HCT116 (cell line): ENCODE data around the gene DPH3. TPM values are rescaled to one million over a fixed set of nuclear protein-coding genes. Genes with fewer than 3 reads are reported as not detected.

Experiments used
- ATAC-seq: fragments of 200-7000 bp; cut with Tn5 transposase; 2 replicates; pipeline ENCODE4 v1.9.1; 2020; ENCODE audit warnings: mild to moderate bottlenecking, moderate library complexity
- BruUV-seq: library from RNA; stranded (reverse); fragments of 400-500 nt; replicated peaks from 2 replicates; lab custom pipeline; 2021; lab: Mats Ljungman, UMichigan
- CTCF ChIA-PET: fragments of 300-600 bp; sonication (Branson Sonifier 250); formaldehyde crosslinking; loops from one replicate; lab custom pipeline; 2021; ENCODE audit warnings: antibody characterized with exemption; lab: Charles Lee
- POLR2A ChIA-PET: fragments of 300-600, 350-600 bp; sonication (Branson Sonifier 250); formaldehyde crosslinking; loops from one replicate; lab custom pipeline; 2021; ENCODE audit warnings: antibody characterized with exemption; lab: Charles Lee
- RAD21 ChIA-PET, 2 experiments: fragments of 300-600 bp; sonication (Branson Sonifier 250); formaldehyde crosslinking; loops; one replicate each; lab custom pipeline; 2023; ENCODE audit warnings: low total read pairs in 2 of 2; ENCODE audit not compliant: uncharacterized antibody in 2 of 2, unreplicated experiment in 2 of 2, low non-redundant PET in 1 of 2; lab: Charles Lee
- DNase-seq: peaks from one replicate; pipeline ENCODE4 v3.0.0-alpha.2; 2010; ENCODE audit warnings: low read depth, low spot score
- H2AFZ ChIP-seq: fragments of 200-600 bp; shearing (Covaris generic), sonication (generic); 2 replicates; pipeline ENCODE4 v1.6.1; 2017; ENCODE audit warnings: low read depth, mixed run types, mixed read lengths, antibody characterized with exemption, low read length; ENCODE audit not compliant: poor library complexity, severe bottlenecking
- H3K27ac ChIP-seq: 2 replicates; pipeline ENCODE4 v1.5.1; 2012; ENCODE audit warnings: low read depth, low read length
- H3K27me3 ChIP-seq: fragments of 200-600 bp; sonication (generic); 2 replicates; pipeline ENCODE4 v1.6.1; 2016; ENCODE audit warnings: mixed run types, low read length, mixed read lengths; ENCODE audit not compliant: insufficient read depth
- H3K36me3 ChIP-seq, 2 experiments: fragments of 200-500 bp in 1 of 2; fragments of 200-600 bp in 1 of 2; sonication (Bioruptor generic) in 1 of 2; sonication (generic) in 1 of 2; 2 replicates each; pipeline versions ENCODE4 v1.5.1 to v1.6.1; 2014 to 2016; ENCODE audit warnings: low read length in 2 of 2, inconsistent platforms in 1 of 2, mixed read lengths in 1 of 2, mixed run types in 1 of 2; ENCODE audit not compliant: insufficient read depth in 2 of 2, control insufficient read depth in 1 of 2
- H3K4me1 ChIP-seq, 2 experiments: fragments of 200-600 bp in 1 of 2; sonication (generic) in 1 of 2; 2 replicates each; pipeline versions ENCODE4 v1.5.1 to v1.6.1; 2012 to 2017; ENCODE audit warnings: low read length in 2 of 2, inconsistent platforms in 1 of 2, mild to moderate bottlenecking in 1 of 2, mixed read lengths in 1 of 2, mixed run types in 1 of 2, moderate library complexity in 1 of 2; ENCODE audit not compliant: insufficient read depth in 2 of 2, control insufficient read depth in 1 of 2
- H3K4me2 ChIP-seq: fragments of 200-600 bp; sonication (generic); 2 replicates; pipeline ENCODE4 v1.6.1; 2017; ENCODE audit warnings: mixed run types, low read length, mixed read lengths
- H3K4me3 ChIP-seq, 2 experiments: fragments of 200-600 bp in 1 of 2; sonication (generic) in 1 of 2; replicated peaks in 1 of 2; 2 replicates each; pipeline ENCODE4 v1.5.1; 2011 to 2016; ENCODE audit warnings: low read length in 2 of 2, control low read depth in 1 of 2, low read depth in 1 of 2, mild to moderate bottlenecking in 1 of 2, mixed read lengths in 1 of 2, mixed run types in 1 of 2
- H3K79me2 ChIP-seq: fragments of 200-600 bp; sonication (generic); 2 replicates; pipeline ENCODE4 v1.6.1; 2017; ENCODE audit warnings: mild to moderate bottlenecking, mixed run types, low read length, moderate library complexity, mixed read lengths; ENCODE audit not compliant: insufficient read depth
- H3K9ac ChIP-seq: fragments of 200-600 bp; sonication (generic); 2 replicates; pipeline ENCODE4 v1.6.1; 2016; ENCODE audit warnings: low read length, mixed read lengths
- H3K9me2 ChIP-seq: fragments of 200-600 bp; sonication (generic), shearing (Covaris generic); 2 replicates; pipeline ENCODE4 v1.6.1; 2017; ENCODE audit warnings: mixed run types, mild to moderate bottlenecking, moderate library complexity; ENCODE audit not compliant: insufficient read depth
- H3K9me3 ChIP-seq, 2 experiments: fragments of 200-500 bp in 1 of 2; fragments of 200-600 bp in 1 of 2; sonication (Bioruptor generic) in 1 of 2; sonication (generic) in 1 of 2; 2 replicates each; pipeline ENCODE4 v1.6.1; 2014 to 2017; ENCODE audit warnings: low read length in 2 of 2, mixed read lengths in 2 of 2, inconsistent platforms in 1 of 2, low read depth in 1 of 2, mild to moderate bottlenecking in 1 of 2, mixed run types in 1 of 2, moderate library complexity in 1 of 2; ENCODE audit not compliant: control insufficient read depth in 1 of 2, insufficient read depth in 1 of 2
- H4K20me1 ChIP-seq: fragments of 200-600 bp; sonication (generic), shearing (Covaris generic); 2 replicates; pipeline ENCODE4 v1.6.1; 2017; ENCODE audit warnings: mixed run types, mild to moderate bottlenecking, moderate library complexity; ENCODE audit not compliant: insufficient read depth
- EGR1 ChIP-seq: IDR thresholded peaks from 2 replicates; pipeline ENCODE4 v1.6.1; 2012; ENCODE audit warnings: low read depth
- ELF1 ChIP-seq: IDR thresholded peaks from 2 replicates; pipeline ENCODE4 v1.6.1; 2012; ENCODE audit warnings: low read depth, borderline replicate concordance
- EZH2 ChIP-seq: fragments of 200-600 bp; sonication (generic); IDR thresholded peaks from 2 replicates; pipeline ENCODE4 v1.6.1; 2017; ENCODE audit warnings: antibody characterized with exemption, mixed run types
- EZH2phosphoT487 ChIP-seq: fragments of 200-600 bp; IDR thresholded peaks from 2 replicates; pipeline ENCODE4 v1.6.1; 2018; ENCODE audit warnings: antibody characterized with exemption, borderline replicate concordance
- FOSL1 ChIP-seq: IDR thresholded peaks from 2 replicates; pipeline ENCODE4 v1.6.1; 2012; ENCODE audit warnings: low read depth
- JUND ChIP-seq: IDR thresholded peaks from 2 replicates; pipeline ENCODE4 v1.6.1; 2012
- POLR2A ChIP-seq: IDR thresholded peaks from 2 replicates; pipeline ENCODE4 v1.7.0; 2011; ENCODE audit warnings: borderline replicate concordance; ENCODE audit not compliant: insufficient read depth, insufficient read length; ENCODE audit errors: extremely low read depth
- RAD21 ChIP-seq: IDR thresholded peaks from 2 replicates; pipeline ENCODE4 v1.6.1; 2012; ENCODE audit warnings: low read depth, mild to moderate bottlenecking
- SP1 ChIP-seq: IDR thresholded peaks from 2 replicates; pipeline ENCODE4 v1.6.1; 2012; ENCODE audit warnings: low read depth
- SRF ChIP-seq: IDR thresholded peaks from 2 replicates; pipeline ENCODE4 v1.6.1; 2012; ENCODE audit warnings: low read depth
- TCF7L2 ChIP-seq: IDR thresholded peaks from 2 replicates; pipeline ENCODE4 v1.7.0; 2011; ENCODE audit warnings: borderline replicate concordance, inconsistent platforms; ENCODE audit not compliant: insufficient read depth, insufficient read length; ENCODE audit errors: extremely low read depth
- YY1 ChIP-seq: IDR thresholded peaks from 2 replicates; pipeline ENCODE4 v1.6.1; 2011; ENCODE audit warnings: low read length, low read depth, moderate library complexity, mild to moderate bottlenecking; ENCODE audit not compliant: insufficient replicate concordance; ENCODE audit errors: extremely low read depth
- ZNF274 ChIP-seq: fragments of 200-500 bp; sonication (Bioruptor generic); IDR thresholded peaks from 2 replicates; pipeline ENCODE4 v1.6.1; 2014; ENCODE audit warnings: mild to moderate bottlenecking, low read depth, low read length, inconsistent platforms
- intact Hi-C: fragments of 100-400 bp; cut with micrococcal nuclease; formaldehyde crosslinking; loops from 2 replicates; pipeline ENCODE4 v1.10.0; 2022
- total RNA-seq: library from RNA; stranded (reverse); gene quantifications from one replicate; pipeline ENCODE4 v1.2.1, GENCODE V29; 2021; ENCODE audit not compliant: unreplicated experiment
- TF ChIP-seq, protein P1 (sequence below): IDR thresholded peaks from 2 replicates; pipeline ENCODE4 v1.6.1; 2012
- TF ChIP-seq, protein P2 (sequence below): IDR thresholded peaks from 2 replicates; pipeline ENCODE4 v1.6.1; 2012; ENCODE audit warnings: low read depth
- TF ChIP-seq, protein P3 (sequence below): IDR thresholded peaks from 2 replicates; pipeline ENCODE4 v1.6.1; 2011; ENCODE audit warnings: mild to moderate bottlenecking, low read length, moderate library complexity; ENCODE audit not compliant: insufficient replicate concordance; ENCODE audit errors: extremely low read depth
- TF ChIP-seq, protein P4 (sequence below), 3 experiments: fragments of 200-600 bp in 1 of 3; sonication (generic) in 1 of 3; IDR thresholded peaks in 2 of 3; conservative IDR thresholded peaks in 1 of 3; 2 replicates each; pipeline ENCODE4 v1.5.1; 2012 to 2017; ENCODE audit warnings: low read depth in 2 of 3, low read length in 2 of 3, antibody characterized with exemption in 1 of 3, borderline replicate concordance in 1 of 3, control low read depth in 1 of 3, mild to moderate bottlenecking in 1 of 3, mixed read lengths in 1 of 3, mixed run types in 1 of 3, moderate library complexity in 1 of 3; ENCODE audit not compliant: insufficient read depth in 1 of 3

DPH3 gene
- total RNA-seq, 1 experiment from 2014 or later: 13.8 TPM

DNA sequence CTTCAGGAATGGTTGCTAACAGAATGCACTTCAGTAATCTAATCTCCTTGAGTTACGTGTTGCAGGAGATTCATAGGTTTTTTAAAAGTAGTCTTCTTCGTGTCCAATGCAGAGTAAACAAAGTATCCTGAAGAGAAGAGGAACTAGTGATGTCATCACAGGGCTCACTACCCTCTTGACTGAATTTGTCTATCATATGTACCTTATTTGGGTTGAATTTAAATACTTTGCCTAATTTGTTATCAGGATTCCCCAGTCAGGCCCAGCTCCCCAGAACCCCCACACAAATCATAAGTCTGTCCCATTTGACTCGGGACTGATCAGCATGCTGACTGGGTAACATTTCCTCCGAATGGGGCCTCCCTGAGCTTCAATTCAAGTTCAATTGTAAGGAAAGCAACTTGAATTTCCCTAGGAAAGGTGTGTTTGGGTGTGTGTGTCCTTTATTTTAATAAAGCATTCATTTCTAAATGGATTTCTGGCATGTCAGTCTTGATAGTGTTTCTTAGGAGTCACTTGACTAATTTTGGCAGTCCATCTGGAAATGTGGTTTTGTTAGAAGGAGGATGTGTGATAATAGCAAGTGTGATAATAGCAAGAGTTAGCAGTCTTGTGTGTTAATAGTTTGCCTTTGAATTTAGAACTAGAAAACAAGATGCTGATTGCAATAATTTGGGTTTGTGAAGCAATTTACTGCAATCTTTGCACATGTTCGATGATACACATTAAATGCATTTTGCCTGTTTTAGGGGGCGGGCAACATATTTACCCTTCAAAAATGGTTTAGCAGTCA lies 22.2 kb upstream of the DPH3 start:
- RAD21 ChIA-PET: no interaction called here
- H3K27ac ChIP-seq: no peak overlapping the region
- H3K36me3 ChIP-seq: peaks cover 4 to 10% of the 10 kb centered on the region in 2 experiments; a peak in 2 of 4 replicates
- H3K9me3 ChIP-seq: no peaks in the 10 kb centered on the region
- H3K9me2 ChIP-seq: no peaks in the 10 kb centered on the region
- no peak overlapping the region for H3K4me3 ChIP-seq
- TF ChIP-seq ZNF274 (no peak), EGR1 (no peak), SP1 (no peak), TCF7L2 (no peak), RAD21 (no peak), EZH2 (no peak), EZH2phosphoT487 (no peak), POLR2A (no peak), FOSL1 (no peak), JUND (no peak), ELF1 (no peak), YY1 (no peak), SRF (no peak)
- TF ChIP-seq, protein P1, sequence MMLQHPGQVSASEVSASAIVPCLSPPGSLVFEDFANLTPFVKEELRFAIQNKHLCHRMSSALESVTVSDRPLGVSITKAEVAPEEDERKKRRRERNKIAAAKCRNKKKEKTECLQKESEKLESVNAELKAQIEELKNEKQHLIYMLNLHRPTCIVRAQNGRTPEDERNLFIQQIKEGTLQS: no peak
- TF ChIP-seq, protein P2, sequence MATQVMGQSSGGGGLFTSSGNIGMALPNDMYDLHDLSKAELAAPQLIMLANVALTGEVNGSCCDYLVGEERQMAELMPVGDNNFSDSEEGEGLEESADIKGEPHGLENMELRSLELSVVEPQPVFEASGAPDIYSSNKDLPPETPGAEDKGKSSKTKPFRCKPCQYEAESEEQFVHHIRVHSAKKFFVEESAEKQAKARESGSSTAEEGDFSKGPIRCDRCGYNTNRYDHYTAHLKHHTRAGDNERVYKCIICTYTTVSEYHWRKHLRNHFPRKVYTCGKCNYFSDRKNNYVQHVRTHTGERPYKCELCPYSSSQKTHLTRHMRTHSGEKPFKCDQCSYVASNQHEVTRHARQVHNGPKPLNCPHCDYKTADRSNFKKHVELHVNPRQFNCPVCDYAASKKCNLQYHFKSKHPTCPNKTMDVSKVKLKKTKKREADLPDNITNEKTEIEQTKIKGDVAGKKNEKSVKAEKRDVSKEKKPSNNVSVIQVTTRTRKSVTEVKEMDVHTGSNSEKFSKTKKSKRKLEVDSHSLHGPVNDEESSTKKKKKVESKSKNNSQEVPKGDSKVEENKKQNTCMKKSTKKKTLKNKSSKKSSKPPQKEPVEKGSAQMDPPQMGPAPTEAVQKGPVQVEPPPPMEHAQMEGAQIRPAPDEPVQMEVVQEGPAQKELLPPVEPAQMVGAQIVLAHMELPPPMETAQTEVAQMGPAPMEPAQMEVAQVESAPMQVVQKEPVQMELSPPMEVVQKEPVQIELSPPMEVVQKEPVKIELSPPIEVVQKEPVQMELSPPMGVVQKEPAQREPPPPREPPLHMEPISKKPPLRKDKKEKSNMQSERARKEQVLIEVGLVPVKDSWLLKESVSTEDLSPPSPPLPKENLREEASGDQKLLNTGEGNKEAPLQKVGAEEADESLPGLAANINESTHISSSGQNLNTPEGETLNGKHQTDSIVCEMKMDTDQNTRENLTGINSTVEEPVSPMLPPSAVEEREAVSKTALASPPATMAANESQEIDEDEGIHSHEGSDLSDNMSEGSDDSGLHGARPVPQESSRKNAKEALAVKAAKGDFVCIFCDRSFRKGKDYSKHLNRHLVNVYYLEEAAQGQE: no peak
- TF ChIP-seq, protein P3, sequence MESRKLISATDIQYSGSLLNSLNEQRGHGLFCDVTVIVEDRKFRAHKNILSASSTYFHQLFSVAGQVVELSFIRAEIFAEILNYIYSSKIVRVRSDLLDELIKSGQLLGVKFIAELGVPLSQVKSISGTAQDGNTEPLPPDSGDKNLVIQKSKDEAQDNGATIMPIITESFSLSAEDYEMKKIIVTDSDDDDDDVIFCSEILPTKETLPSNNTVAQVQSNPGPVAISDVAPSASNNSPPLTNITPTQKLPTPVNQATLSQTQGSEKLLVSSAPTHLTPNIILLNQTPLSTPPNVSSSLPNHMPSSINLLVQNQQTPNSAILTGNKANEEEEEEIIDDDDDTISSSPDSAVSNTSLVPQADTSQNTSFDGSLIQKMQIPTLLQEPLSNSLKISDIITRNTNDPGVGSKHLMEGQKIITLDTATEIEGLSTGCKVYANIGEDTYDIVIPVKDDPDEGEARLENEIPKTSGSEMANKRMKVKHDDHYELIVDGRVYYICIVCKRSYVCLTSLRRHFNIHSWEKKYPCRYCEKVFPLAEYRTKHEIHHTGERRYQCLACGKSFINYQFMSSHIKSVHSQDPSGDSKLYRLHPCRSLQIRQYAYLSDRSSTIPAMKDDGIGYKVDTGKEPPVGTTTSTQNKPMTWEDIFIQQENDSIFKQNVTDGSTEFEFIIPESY: no peak
- TF ChIP-seq, protein P4, sequence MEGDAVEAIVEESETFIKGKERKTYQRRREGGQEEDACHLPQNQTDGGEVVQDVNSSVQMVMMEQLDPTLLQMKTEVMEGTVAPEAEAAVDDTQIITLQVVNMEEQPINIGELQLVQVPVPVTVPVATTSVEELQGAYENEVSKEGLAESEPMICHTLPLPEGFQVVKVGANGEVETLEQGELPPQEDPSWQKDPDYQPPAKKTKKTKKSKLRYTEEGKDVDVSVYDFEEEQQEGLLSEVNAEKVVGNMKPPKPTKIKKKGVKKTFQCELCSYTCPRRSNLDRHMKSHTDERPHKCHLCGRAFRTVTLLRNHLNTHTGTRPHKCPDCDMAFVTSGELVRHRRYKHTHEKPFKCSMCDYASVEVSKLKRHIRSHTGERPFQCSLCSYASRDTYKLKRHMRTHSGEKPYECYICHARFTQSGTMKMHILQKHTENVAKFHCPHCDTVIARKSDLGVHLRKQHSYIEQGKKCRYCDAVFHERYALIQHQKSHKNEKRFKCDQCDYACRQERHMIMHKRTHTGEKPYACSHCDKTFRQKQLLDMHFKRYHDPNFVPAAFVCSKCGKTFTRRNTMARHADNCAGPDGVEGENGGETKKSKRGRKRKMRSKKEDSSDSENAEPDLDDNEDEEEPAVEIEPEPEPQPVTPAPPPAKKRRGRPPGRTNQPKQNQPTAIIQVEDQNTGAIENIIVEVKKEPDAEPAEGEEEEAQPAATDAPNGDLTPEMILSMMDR (IDR thresholded peaks at IDR 0.05 in 2 of 3, conservative IDR thresholded peaks at IDR 0.05 in 1 of 3; ENCODE audit: borderline replicate concordance in 1 of 3, insufficient read depth in 1 of 3, low read depth in 2 of 3, low read length in 2 of 3): no peak
- no TSS peak for BruUV-seq
- intact Hi-C loops: no loop called here
- H3K79me2 ChIP-seq: no peaks in the 10 kb centered on the region
- no peak overlapping the region for H3K9ac ChIP-seq
- POLR2A ChIA-PET: no interaction called here
- no peak for ATAC-seq
- no peaks in the 10 kb centered on the region for H4K20me1 ChIP-seq
- no peak overlapping the region for H2AFZ ChIP-seq
- H3K4me2 ChIP-seq: no peak overlapping the region
- H3K4me1 ChIP-seq: no peaks in the 10 kb centered on the region
- CTCF ChIA-PET: no interaction called here
- no peak for DNase-seq
- no peaks in the 10 kb centered on the region for H3K27me3 ChIP-seq
